Heart right ventricle (tissue), 16 donors: ENCODE measurements around the gene TXNDC11. TPM values are rescaled to one million over a fixed set of nuclear protein-coding genes. Genes with fewer than 3 reads are reported as not detected.

Experiments used
- ATAC-seq, 8 donors: fragments of 200-7000 bp; cut with Tn5 transposase; one replicate each; pipeline ENCODE4 v1.9.1; 2020; ENCODE audit warnings: mild to moderate bottlenecking in 8 of 8, moderate library complexity in 8 of 8, moderate number of reproducible peaks in 1 of 8
- DNase-seq, 2 donors: peaks; one replicate each; pipeline ENCODE4 v3.0.0-alpha.2; 2020
- H3K27ac ChIP-seq, 10 donors: fragments of 200-600 bp; sonication (generic) in 2 of 10; one replicate each; pipeline versions ENCODE4 v1.5.0 to v1.8.0; 2020 to 2022; ENCODE audit warnings: mild to moderate bottlenecking in 3 of 10
- H3K27me3 ChIP-seq, 7 donors: fragments of 200-600 bp; one replicate each; pipeline ENCODE4 v1.8.0; 2021 to 2022; ENCODE audit warnings: mild to moderate bottlenecking in 2 of 7
- H3K36me3 ChIP-seq, 9 donors: fragments of 200-600 bp; sonication (generic) in 1 of 9; one replicate each; pipeline versions ENCODE4 v1.5.0 to v1.8.0; 2020 to 2022; ENCODE audit warnings: mild to moderate bottlenecking in 2 of 9
- H3K4me1 ChIP-seq, 9 donors: fragments of 200-600 bp; sonication (generic) in 1 of 9; one replicate each; pipeline versions ENCODE4 v1.5.0 to v1.8.0; 2020 to 2022; ENCODE audit warnings: mild to moderate bottlenecking in 4 of 9
- H3K4me3 ChIP-seq, 10 donors: fragments of 200-600 bp; sonication (generic) in 2 of 10; one replicate each; pipeline versions ENCODE4 v1.5.0 to v1.8.0; 2020 to 2022; ENCODE audit warnings: mild to moderate bottlenecking in 7 of 10, moderate library complexity in 2 of 10
- H3K9me3 ChIP-seq, 11 donors: fragments of 200-600 bp in 10 of 11; sonication (generic) in 2 of 11; one replicate each; pipeline versions ENCODE4 v1.5.0 to v1.8.0; 2013 to 2022; ENCODE audit warnings: mild to moderate bottlenecking in 2 of 11, control low read depth in 1 of 11, moderate library complexity in 1 of 11
- CTCF ChIP-seq, 9 donors: fragments of 200-600 bp; sonication (generic) in 2 of 9; IDR thresholded peaks; one replicate each; pipeline versions ENCODE4 v1.5.0 to v1.8.0; 2021 to 2022; ENCODE audit warnings: antibody characterized with exemption in 9 of 9, mild to moderate bottlenecking in 5 of 9, moderate library complexity in 1 of 9
- WGBS, 2 donors: extraction: QIAGEN DNeasy Blood & Tissue Kit; methylation state at CpG; one replicate each; pipeline ENCODE4 v1.1.7; 2013; ENCODE audit warnings: inconsistent platforms in 1 of 2; 5-methylcytosine and 5-hydroxymethylcytosine counted together
- intact Hi-C, 10 donors: fragments of 100-400 bp; cut with DNase I; formaldehyde crosslinking; loops; one replicate each; pipeline versions ENCODE4 v1.11.1 to v1.14.2; 2022
- polyA plus RNA-seq, 2 donors: library from polyadenylated mRNA; stranded (reverse); fragments of 200-250 nt; gene quantifications; one replicate each; pipeline ENCODE4 v1.2.3, GENCODE V29; 2013
- total RNA-seq, 10 donors: library from RNA; stranded (reverse); fragmentation: NEBNext Ultra II Directional in 3 of 10; extraction: Animal tissue kit (Norgen Biotek cat#: 25700) in 3 of 10; gene quantifications; one replicate each; pipeline versions ENCODE4 v1.2.1 to v1.2.4, GENCODE V29; 2021 to 2023
- donor health status: Arrhythmogenic right ventricular cardiomyopathy.
- donor health status: ischemic (EF 13 %, LVEDD 7.1; RV severe dilation, severe dysfunction).
- donor health status: healthy with polysubstance abuse.
- donor health status: DM: no; HTN: yes; CAD: no.
- donor health status: DM: no; HTN: no; CAD: no.
- donor health status: ischemic (EF 25% LVEDD 6.9; RV normal size, moderate dysfunction).
- donor health status: ischemic (EF 25% LVEDD 5.7; RV mildly dilated, moderate dysfunction).
- donor health status: healthy.
- donor health status: DM: yes; HTN: yes; CAD: no.
- donor health status: Ischemic cardiomyopathy.
- donor health status: ischemic (EF 35%, LVEDD 5.7; RV mildly dilated, moderate dysfunction).
- donor health status: nonischemic (EF 11% LVEDD 7.7; RV severe dilation, severe dysfunction).
- donor health status: DM: yes; HTN: yes; CAD: no.
- donor health status: PGD.
- donor health status: ischemic (EF 29% LVEDD 5.4; RV normal size, mild dysfunction).
- donor health status: nonischemic (EF 23%, LVEDD 6.1; RV moderate dilation, normal function).

The TXNDC11 gene
- total and polyA plus RNA-seq, 12 donors: 16.8 to 46.7 (median 25.1) TPM

DNA sequence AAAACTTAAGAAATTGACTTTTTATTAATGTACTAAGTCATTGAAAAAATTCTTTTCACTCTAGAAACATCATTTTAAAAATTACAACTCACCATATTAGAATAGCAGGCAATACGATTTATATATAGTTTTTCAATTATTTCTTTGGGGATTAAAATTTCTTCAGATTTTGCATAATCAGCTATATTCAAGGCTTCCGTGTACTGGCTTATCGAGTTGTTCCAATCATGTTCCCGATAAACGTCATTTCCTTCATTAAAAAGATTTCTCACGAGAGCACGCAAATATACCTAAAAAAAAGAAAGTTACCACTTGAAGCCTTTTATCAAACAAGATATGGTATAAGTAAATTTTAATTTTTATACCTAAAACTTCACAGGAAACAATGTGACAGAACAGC lies 36.4 kb upstream of the TXNDC11 start:
- 97% methylated on average over 7 of the region's 7 CpGs for WGBS, 2 donors

DNA sequence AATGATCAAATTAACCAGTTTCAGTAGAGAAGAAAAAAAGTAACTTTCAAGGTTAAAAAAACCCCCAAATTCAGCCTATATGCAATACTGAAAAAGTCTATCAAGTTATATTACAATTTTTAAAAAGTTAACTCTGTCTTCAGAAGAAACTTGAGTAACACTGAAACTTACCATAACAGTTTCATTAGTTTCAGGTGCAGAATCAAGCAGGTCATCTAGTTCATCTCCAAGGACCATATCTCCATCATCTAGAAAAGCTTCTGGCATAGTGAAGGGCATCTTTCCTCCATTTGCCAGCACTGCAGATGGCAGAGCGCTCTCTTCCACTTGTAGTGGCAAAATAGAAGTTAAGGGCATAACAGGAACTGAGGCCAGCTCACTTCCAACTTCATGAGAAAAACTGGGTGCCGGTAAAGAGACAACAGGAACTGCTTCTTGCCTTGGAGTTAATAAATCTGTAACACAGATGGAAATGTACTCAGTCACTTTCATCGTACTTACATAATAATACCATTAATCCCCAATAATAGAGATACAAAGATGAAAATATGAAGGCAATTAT lies 31.5 kb upstream of the TXNDC11 start:
- H3K4me1 ChIP-seq: peaks cover 0 to 3% (median 0%) of the 10 kb centered on the region in 9 donors
- no peak for TF ChIP-seq CTCF (IDR thresholded peaks at IDR 0.05)
- no peaks in the 10 kb centered on the region for H3K9me3 ChIP-seq
- intact Hi-C loops: no loop called here
- ATAC-seq: no peak
- no peaks in the 10 kb centered on the region for H3K27me3 ChIP-seq
- no peak overlapping the region for H3K4me3 ChIP-seq
- H3K36me3 ChIP-seq: peaks cover 3 to 100% (median 81%) of the 10 kb centered on the region in 9 donors
- H3K27ac ChIP-seq: no peak overlapping the region
- DNase-seq: no peak
- WGBS, 2 donors: 88 to 91% methylated on average over 3 of the region's 3 CpGs

More for the DNA sequence above, 36.4 kb upstream of the TXNDC11 start:
- Histone ChIP-seq H3K4me3 (no peak overlapping the region), H3K4me1 (peaks cover 9 to 40% (median 34%) of the 10 kb centered on the region in 9 donors), H3K27me3 (no peaks in the 10 kb centered on the region), H3K9me3 (no peaks in the 10 kb centered on the region), H3K36me3 (peaks cover 0 to 73% (median 39%) of the 10 kb centered on the region in 9 donors), H3K27ac (no peak overlapping the region)
- DNase-seq: no peak
- TF ChIP-seq CTCF (IDR thresholded peaks at IDR 0.05): no peak
- intact Hi-C loops: no loop called here
- ATAC-seq: no peak

- TF ChIP-seq CTCF (IDR thresholded peaks at IDR 0.05): no peak
- no peak for ATAC-seq
- Histone ChIP-seq H3K9me3 (no peaks in the 10 kb centered on the region), H3K27ac (peak overlapping the region in 1 of 10 donors; percentile 59), H3K4me3 (no peak overlapping the region), H3K4me1 (peaks cover 0 to 14% (median 0%) of the 10 kb centered on the region in 9 donors), H3K36me3 (peaks cover 0 to 100% (median 80%) of the 10 kb centered on the region in 9 donors), H3K27me3 (no peaks in the 10 kb centered on the region)
- WGBS, 2 donors: 88% methylated on average over 7 of the region's 7 CpGs
- no peak for DNase-seq
- intact Hi-C loops: loop anchor here in 1 of 10 donors (10.0 kb wide), 1 partner anchor 76 kb away; no protein-coding TSS in a partner anchor
These were observed 26.2 kb upstream of the TXNDC11 start for GRCh38 chr16:11768849-11769248.

GRCh38 chr16:11762431-11762830 lies 19.8 kb upstream of the TXNDC11 start:
- ATAC-seq (no peak), DNase-seq (no peak)
- Histone ChIP-seq H3K9me3 (no peaks in the 10 kb centered on the region), H3K4me1 (peaks cover 0 to 14% (median 9%) of the 10 kb centered on the region in 9 donors), H3K4me3 (no peak overlapping the region), H3K27me3 (no peaks in the 10 kb centered on the region), H3K36me3 (peaks cover 0 to 100% (median 67%) of the 10 kb centered on the region in 9 donors), H3K27ac (no peak overlapping the region)
- WGBS, 2 donors: 92 to 95% methylated on average over 4 of the region's 4 CpGs
- no peak for TF ChIP-seq CTCF (IDR thresholded peaks at IDR 0.05)
- intact Hi-C loops: loop anchor here in 1 of 10 donors (10.0 kb wide), 1 partner anchor 82 kb away; no protein-coding TSS in a partner anchor
